IMR-90 (cell line): Measurements from ENCODE around the gene ILF2. TPM values are rescaled to one million over a fixed set of nuclear protein-coding genes. Genes with fewer than 3 reads are reported as not detected.
A peak's percentile ranks its signal among the peaks of the same experiment; 100 is the strongest.

Source experiments
- ATAC-seq: fragments of 200-7000 bp; cut with Tn5 transposase; 2 replicates; pipeline ENCODE4 v1.9.1; 2020; ENCODE audit warnings: low read depth, mild to moderate bottlenecking, moderate library complexity
- BruUV-seq: library from RNA; stranded (reverse); fragments of 400-500 nt; replicated peaks from 2 replicates; lab custom pipeline; 2021; lab: Mats Ljungman, UMichigan
- CTCF ChIA-PET: fragments of 300-600 bp; formaldehyde crosslinking; extraction: SDS; loops from one replicate; lab custom pipeline; 2021; ENCODE audit warnings: antibody characterized with exemption; lab: Yijun Ruan, JAX
- POLR2A ChIA-PET: fragments of 300-600 bp; sonication (Branson Sonifier 250); formaldehyde crosslinking; loops from one replicate; lab custom pipeline; 2022; ENCODE audit warnings: antibody characterized with exemption; ENCODE audit not compliant: unreplicated experiment; lab: Charles Lee
- DNase-seq: peaks from one replicate; pipeline ENCODE4 v3.0.0; 2013
- H2AFZ ChIP-seq: replicated peaks from 2 replicates; pipeline ENCODE3; 2013; ENCODE audit warnings: low read length, mild to moderate bottlenecking; ENCODE audit not compliant: poor library complexity
- H2AK5ac ChIP-seq: 2 replicates; pipeline ENCODE4 v1.6.1; 2013; ENCODE audit warnings: low read depth, low read length, inconsistent platforms
- H2AK9ac ChIP-seq: replicated peaks from 2 replicates; pipeline ENCODE3; 2013; ENCODE audit warnings: mild to moderate bottlenecking, low read depth, low read length, moderate library complexity; ENCODE audit not compliant: poor library complexity
- H2BK120ac ChIP-seq: 2 replicates; pipeline ENCODE4 v1.6.1; 2013; ENCODE audit warnings: low read depth, low read length, inconsistent platforms
- H2BK15ac ChIP-seq: 3 replicates; pipeline ENCODE4 v1.6.1; 2013; ENCODE audit warnings: low read depth, low read length, inconsistent platforms
- H2BK20ac ChIP-seq: 2 replicates; pipeline ENCODE4 v1.6.1; 2013; ENCODE audit warnings: low read depth, mild to moderate bottlenecking, inconsistent platforms, low read length, moderate library complexity
- H2BK5ac ChIP-seq: 2 replicates; pipeline ENCODE4 v1.6.1; 2013; ENCODE audit warnings: mild to moderate bottlenecking, low read depth, low read length, inconsistent platforms; ENCODE audit not compliant: poor library complexity, severe bottlenecking
- H3K14ac ChIP-seq: replicated peaks from 2 replicates; pipeline ENCODE4 v1.6.1; 2013; ENCODE audit warnings: low read depth, low read length, inconsistent platforms
- H3K18ac ChIP-seq: 2 replicates; pipeline ENCODE4 v1.6.1; 2013; ENCODE audit warnings: low read depth, low read length, control low read depth
- H3K23ac ChIP-seq: 2 replicates; pipeline ENCODE4 v1.6.1; 2013; ENCODE audit warnings: low read depth, low read length, inconsistent platforms
- H3K27ac ChIP-seq: 2 replicates; pipeline ENCODE4 v1.5.1; 2013; ENCODE audit warnings: mild to moderate bottlenecking, control low read depth, low read length; ENCODE audit not compliant: insufficient read depth
- H3K27me3 ChIP-seq: 2 replicates; pipeline ENCODE4 v1.6.1; 2013; ENCODE audit warnings: low read length; ENCODE audit not compliant: control insufficient read depth, insufficient read depth
- H3K36me3 ChIP-seq: 2 replicates; pipeline ENCODE4 v1.6.1; 2013; ENCODE audit warnings: low read length, mixed read lengths; ENCODE audit not compliant: control insufficient read depth, insufficient read depth
- H3K4ac ChIP-seq: 2 replicates; pipeline ENCODE4 v1.6.1; 2013; ENCODE audit warnings: low read depth, low read length, inconsistent platforms
- H3K4me1 ChIP-seq: 2 replicates; pipeline ENCODE4 v1.6.1; 2013; ENCODE audit warnings: low read length, mixed read lengths; ENCODE audit not compliant: control insufficient read depth, insufficient read depth
- H3K4me2 ChIP-seq: 2 replicates; pipeline ENCODE4 v1.6.1; 2013; ENCODE audit warnings: low read depth, mild to moderate bottlenecking, control low read depth, low read length, moderate library complexity
- H3K4me3 ChIP-seq: 2 replicates; pipeline ENCODE4 v1.5.1; 2013; ENCODE audit warnings: low read depth, mild to moderate bottlenecking, control low read depth, low read length, moderate library complexity; ENCODE audit not compliant: insufficient read depth
- H3K56ac ChIP-seq: 2 replicates; pipeline ENCODE4 v1.6.1; 2013; ENCODE audit warnings: low read length, inconsistent platforms; ENCODE audit not compliant: insufficient read depth; ENCODE audit errors: extremely low read depth
- H3K79me1 ChIP-seq, 2 experiments: 2 replicates each; pipeline ENCODE4 v1.6.1; 2013; ENCODE audit warnings: low read length in 2 of 2, inconsistent platforms in 1 of 2, low read depth in 1 of 2
- H3K9ac ChIP-seq: 2 replicates; pipeline ENCODE4 v1.6.1; 2013; ENCODE audit warnings: low read depth, low read length, control low read depth
- H3K9me1 ChIP-seq: 2 replicates; pipeline ENCODE4 v1.6.1; 2013; ENCODE audit warnings: low read length, inconsistent platforms; ENCODE audit not compliant: insufficient read depth
- H3K9me3 ChIP-seq: 2 replicates; pipeline ENCODE4 v1.6.1; 2013; ENCODE audit warnings: low read length; ENCODE audit not compliant: control insufficient read depth, insufficient read depth
- H4K20me1 ChIP-seq: 2 replicates; pipeline ENCODE4 v1.6.1; 2013; ENCODE audit warnings: low read length, inconsistent platforms; ENCODE audit not compliant: insufficient read depth
- H4K5ac ChIP-seq: 2 replicates; pipeline ENCODE4 v1.6.1; 2013; ENCODE audit warnings: mild to moderate bottlenecking, low read depth, low read length, control low read depth
- H4K8ac ChIP-seq, 2 experiments: 2 replicates each; pipeline ENCODE4 v1.6.1; 2013; ENCODE audit warnings: low read depth in 2 of 2, low read length in 2 of 2, control low read depth in 1 of 2, inconsistent platforms in 1 of 2
- H4K91ac ChIP-seq: 2 replicates; pipeline ENCODE4 v1.6.1; 2013; ENCODE audit warnings: low read depth, low read length, inconsistent platforms; ENCODE audit not compliant: insufficient read depth
- BHLHE40 ChIP-seq: fragments of 150-350 bp; IDR thresholded peaks from 2 replicates; pipeline ENCODE4 v1.6.1; 2016; ENCODE audit warnings: mild to moderate bottlenecking, low read depth, low read length
- MAZ ChIP-seq: IDR thresholded peaks from 2 replicates; pipeline ENCODE4 v1.6.1; 2012; ENCODE audit warnings: low read depth, mild to moderate bottlenecking, low read length, improper control_type of control experiment, moderate library complexity, borderline replicate concordance
- MXI1 ChIP-seq: IDR thresholded peaks from 2 replicates; pipeline ENCODE4 v1.6.1; 2012; ENCODE audit warnings: low read depth, mild to moderate bottlenecking, low read length, moderate library complexity, borderline replicate concordance
- NFE2L2 ChIP-seq: fragments of 150-350 bp; IDR thresholded peaks from 2 replicates; pipeline ENCODE4 v1.6.1; 2016; ENCODE audit warnings: low read depth, mild to moderate bottlenecking, low read length
- RAD21 ChIP-seq: IDR thresholded peaks from 2 replicates; pipeline ENCODE4 v1.6.1; 2012; ENCODE audit warnings: low read length, improper control_type of control experiment
- RCOR1 ChIP-seq: IDR thresholded peaks from 2 replicates; pipeline ENCODE4 v1.6.1; 2012; ENCODE audit warnings: mild to moderate bottlenecking, low read length, improper control_type of control experiment; ENCODE audit not compliant: insufficient replicate concordance
- WGBS, 2 experiments: methylation state at CpG; one replicate each; pipeline versions ENCODE4 v1.1.5 to v1.1.7; 2013; ENCODE audit warnings: missing lambda C conversion rate in 2 of 2; ENCODE audit not compliant: insufficient read length in 1 of 2; ENCODE audit errors: extremely low coverage in 2 of 2; 5-methylcytosine and 5-hydroxymethylcytosine counted together
- dilution Hi-C: fragments of 300-500 bp; cut with HindIII; formaldehyde crosslinking; loops from one replicate; pipeline ENCODE4 v1.14.3; 2018; ENCODE audit warnings: low sequenced_read_pairs; ENCODE audit not compliant: unreplicated experiment
- in situ Hi-C: fragments of 300-500 bp; cut with MboI; formaldehyde crosslinking; loops from 3 replicates; pipeline ENCODE4 v1.14.3; 2019; ENCODE audit warnings: low sequenced_read_pairs, inconsistent platforms, mixed read lengths
- intact Hi-C: fragments of 100-400 bp; cut with micrococcal nuclease; formaldehyde crosslinking; loops from 2 replicates; pipeline ENCODE4 v1.10.0; 2022
- polyA plus RNA-seq, 3 experiments: library from polyadenylated mRNA; depleted of rRNA; stranded (reverse); fragments of >200 nt; gene quantifications; 2 replicates each; pipeline ENCODE4 v1.2.3, GENCODE V29; 2012; ENCODE audit warnings: low replicate concordance in 1 of 3
- total RNA-seq: library from RNA; depleted of rRNA; stranded (reverse); fragments of >200 nt; gene quantifications from 2 replicates; pipeline ENCODE4 v1.2.3, GENCODE V29; 2012
- TF ChIP-seq, protein P1 (sequence below): fragments of 150-350 bp; IDR thresholded peaks from 2 replicates; pipeline ENCODE4 v1.6.1; 2016; ENCODE audit warnings: low read depth, mild to moderate bottlenecking, low read length, moderate library complexity, borderline replicate concordance

The ILF2 gene
- total and polyA plus RNA-seq, 2 of the 4 experiments (the other 2 are of a cell fraction), result 273 to 504 TPM

DNA sequence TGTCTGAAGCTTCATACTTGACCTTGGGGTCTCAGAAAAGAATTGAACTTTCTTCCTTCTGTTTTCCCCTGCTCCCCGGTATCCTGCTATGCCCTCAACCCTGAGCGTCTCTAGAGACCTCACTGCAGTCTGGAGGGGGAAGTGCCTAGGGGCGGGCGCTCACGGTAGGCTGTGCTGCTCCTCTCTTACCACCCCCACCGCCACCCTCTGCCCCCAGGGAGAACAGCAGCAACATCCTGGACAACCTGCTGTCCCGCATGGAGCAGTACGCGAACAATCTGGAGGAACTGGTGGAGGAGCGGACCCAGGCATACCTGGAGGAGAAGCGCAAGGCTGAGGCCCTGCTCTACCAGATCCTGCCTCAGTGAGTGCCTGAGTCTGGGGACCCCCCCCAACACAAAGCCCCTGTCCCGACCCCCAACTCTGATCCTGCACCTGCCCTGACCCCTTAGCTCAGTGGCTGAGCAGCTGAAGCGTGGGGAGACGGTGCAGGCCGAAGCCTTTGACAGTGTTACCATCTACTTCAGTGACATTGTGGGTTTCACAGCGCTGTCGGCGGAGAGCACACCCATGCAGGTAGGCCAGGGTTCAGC lies 18.0 kb upstream of the ILF2 start:
- TF ChIP-seq MXI1 (no peak), BHLHE40 (no peak), RAD21 (no peak), NFE2L2 (no peak), RCOR1 (no peak), MAZ (no peak)
- TF ChIP-seq, protein P1, sequence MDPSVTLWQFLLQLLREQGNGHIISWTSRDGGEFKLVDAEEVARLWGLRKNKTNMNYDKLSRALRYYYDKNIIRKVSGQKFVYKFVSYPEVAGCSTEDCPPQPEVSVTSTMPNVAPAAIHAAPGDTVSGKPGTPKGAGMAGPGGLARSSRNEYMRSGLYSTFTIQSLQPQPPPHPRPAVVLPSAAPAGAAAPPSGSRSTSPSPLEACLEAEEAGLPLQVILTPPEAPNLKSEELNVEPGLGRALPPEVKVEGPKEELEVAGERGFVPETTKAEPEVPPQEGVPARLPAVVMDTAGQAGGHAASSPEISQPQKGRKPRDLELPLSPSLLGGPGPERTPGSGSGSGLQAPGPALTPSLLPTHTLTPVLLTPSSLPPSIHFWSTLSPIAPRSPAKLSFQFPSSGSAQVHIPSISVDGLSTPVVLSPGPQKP, result no peak

More for the DNA sequence above, 18.0 kb upstream of the ILF2 start:
- no peak overlapping the region for H3K14ac ChIP-seq
- DNase-seq (no peak), ATAC-seq (no peak)
- H2BK120ac ChIP-seq, result no peak overlapping the region
- H3K9me3 ChIP-seq, result no peaks in the 10 kb centered on the region
- H3K36me3 ChIP-seq, result no peaks in the 10 kb centered on the region
- ChIA-PET POLR2A (no interaction called here), CTCF (no interaction called here)
- H4K8ac ChIP-seq, result no peak overlapping the region
- dilution Hi-C loops, result no loop called here
- peaks cover 44% of the 10 kb centered on the region for H3K27me3 ChIP-seq
- no peak overlapping the region for H2AFZ ChIP-seq
- no peak overlapping the region for H4K5ac ChIP-seq
- no peaks in the 10 kb centered on the region; the same call in 1 of the 2 replicates for H4K20me1 ChIP-seq
- WGBS, 2 experiments, result 75% methylated on average over 2 of the region's 18 CpGs; no CpG with 5 or more reads in 1 of the 2 experiments
- no peak overlapping the region for H3K23ac ChIP-seq
- no peaks in the 10 kb centered on the region for H3K79me1 ChIP-seq
- no peak overlapping the region for H2BK20ac ChIP-seq
- H3K4me1 ChIP-seq, result no peaks in the 10 kb centered on the region
- no peak overlapping the region for H2AK5ac ChIP-seq
- in situ Hi-C loops, result no loop called here
- no peak overlapping the region for H2BK15ac ChIP-seq
- no peaks in the 10 kb centered on the region for H3K9me1 ChIP-seq
- H3K56ac ChIP-seq, result no peak overlapping the region
- intact Hi-C loops, result no loop called here
- H3K18ac ChIP-seq, result no peak overlapping the region
- no peak overlapping the region for H2BK5ac ChIP-seq
- no peak overlapping the region for H3K4me2 ChIP-seq
- H3K9ac ChIP-seq, result no peak overlapping the region
- H3K4me3 ChIP-seq, result no peak overlapping the region
- H4K91ac ChIP-seq, result no peak overlapping the region
- H2AK9ac ChIP-seq, result peak overlapping the region; percentile 16
- H3K27ac ChIP-seq, result no peak overlapping the region
- no TSS peak for BruUV-seq
- H3K4ac ChIP-seq, result no peak overlapping the region
